PC-9 (cell line): ENCODE results near the gene TRIO. TPM values are rescaled to one million over a fixed set of nuclear protein-coding genes. Genes with fewer than 3 reads are reported as not detected.

ENCODE experiments used
- BruUV-seq: library from RNA; stranded (reverse); fragments of 400-500 nt; replicated peaks from 2 replicates; lab custom pipeline; 2021; lab: Mats Ljungman, UMichigan
- CTCF ChIA-PET: fragments of 300-600 bp; sonication (Branson Sonifier 250); formaldehyde crosslinking; loops from one replicate; lab custom pipeline; 2022; ENCODE audit warnings: antibody characterized with exemption; lab: Charles Lee
- POLR2A ChIA-PET: fragments of 300-600 bp; sonication (Branson Sonifier 250); formaldehyde crosslinking; loops from one replicate; lab custom pipeline; 2022; ENCODE audit warnings: antibody characterized with exemption; ENCODE audit not compliant: unreplicated experiment; lab: Charles Lee
- DNase-seq, 2 experiments: peaks; one replicate each; pipeline versions ENCODE4 v3.0.0 to v3.0.0-alpha.2; 2015 to 2022; ENCODE audit warnings: mixed read lengths in 1 of 2
- H2AFZ ChIP-seq: fragments of 200-600 bp; sonication (generic); 2 replicates; pipeline ENCODE4 v1.8.1; 2017; ENCODE audit warnings: antibody characterized with exemption
- H3F3A ChIP-seq: fragments of 200-600 bp; sonication (generic); 2 replicates; pipeline ENCODE4 v1.8.1; 2017; ENCODE audit warnings: antibody characterized with exemption, mild to moderate bottlenecking, low read depth; ENCODE audit not compliant: insufficient read depth
- H3K27ac ChIP-seq: fragments of 200-600 bp; sonication (generic); 2 replicates; pipeline ENCODE4 v1.6.1; 2016; ENCODE audit warnings: mixed run types
- H3K27me3 ChIP-seq: fragments of 200-600 bp; sonication (generic); 2 replicates; pipeline ENCODE4 v1.6.1; 2016; ENCODE audit warnings: low read depth, mixed run types; ENCODE audit not compliant: insufficient read depth
- H3K36me3 ChIP-seq: fragments of 200-600 bp; sonication (generic); 2 replicates; pipeline ENCODE4 v1.6.1; 2016; ENCODE audit warnings: low read depth, mixed run types
- H3K4me1 ChIP-seq: fragments of 200-600 bp; sonication (generic); replicated peaks from 2 replicates; pipeline ENCODE4 v1.6.1; 2016; ENCODE audit warnings: mixed run types; ENCODE audit not compliant: insufficient read depth
- H3K4me2 ChIP-seq: fragments of 200-600 bp; sonication (generic); 2 replicates; pipeline ENCODE4 v1.6.1; 2017; ENCODE audit warnings: mixed run types
- H3K4me3 ChIP-seq: fragments of 200-600 bp; sonication (generic); 2 replicates; pipeline ENCODE4 v1.6.1; 2016; ENCODE audit warnings: mixed run types
- H3K79me2 ChIP-seq: fragments of 200-600 bp; sonication (generic); 2 replicates; pipeline ENCODE4 v1.6.1; 2017; ENCODE audit warnings: low read depth, mixed run types
- H3K9me2 ChIP-seq: fragments of 200-600 bp; sonication (generic); 2 replicates; pipeline ENCODE4 v1.8.1; 2017; ENCODE audit warnings: mild to moderate bottlenecking; ENCODE audit not compliant: insufficient read depth
- H3K9me3 ChIP-seq: fragments of 200-600 bp; sonication (generic); 2 replicates; pipeline ENCODE4 v1.8.1; 2016; ENCODE audit warnings: low read depth; ENCODE audit not compliant: insufficient read depth
- H4K20me1 ChIP-seq: fragments of 200-600 bp; sonication (generic); 2 replicates; pipeline ENCODE4 v1.8.1; 2017; ENCODE audit not compliant: insufficient read depth
- CTCF ChIP-seq: fragments of 200-600 bp; sonication (generic); conservative IDR thresholded peaks from 2 replicates; pipeline ENCODE4 v1.6.1; 2017; ENCODE audit warnings: mixed run types, antibody characterized with exemption, mild to moderate bottlenecking, moderate library complexity
- EZH2 ChIP-seq: fragments of 200-600 bp; sonication (generic); IDR thresholded peaks from 2 replicates; pipeline ENCODE4 v1.8.0; 2017; ENCODE audit warnings: antibody characterized with exemption, low read depth
- intact Hi-C: fragments of 100-400 bp; cut with micrococcal nuclease; formaldehyde crosslinking; loops from one replicate; pipeline ENCODE4 v1.10.0; 2022; ENCODE audit not compliant: unreplicated experiment
- total RNA-seq: library from RNA; stranded (reverse); gene quantifications from 2 replicates; pipeline ENCODE4 v1.2.3, GENCODE V29; 2021

TRIO gene
- total RNA-seq, 1 experiment from 2014 or later = 596 TPM

GRCh38 chr5:14512574-14512973 lies 369.4 kb downstream of the TRIO start:
- no peak for DNase-seq
- BruUV-seq = no TSS peak
- TF ChIP-seq EZH2 (no peak), CTCF (no peak)
- H3K27me3 ChIP-seq = no peaks in the 10 kb centered on the region
- ChIA-PET POLR2A (no interaction called here), CTCF (no interaction called here)
- H3K9me2 ChIP-seq = no peaks in the 10 kb centered on the region
- no peak overlapping the region for H3K4me3 ChIP-seq
- H3K4me2 ChIP-seq = no peak overlapping the region
- no peak overlapping the region for H3K27ac ChIP-seq
- H4K20me1 ChIP-seq = 0 out of 2 replicates have a peak, but pooled peaks cover 3% of the 10 kb centered on the region
- H3K4me1 ChIP-seq = no peaks in the 10 kb centered on the region
- H3F3A ChIP-seq = 0 out of 2 replicates have a peak, but pooled peaks cover 4% of the 10 kb centered on the region
- no peaks in the 10 kb centered on the region for H3K79me2 ChIP-seq
- H2AFZ ChIP-seq = no peak overlapping the region
- intact Hi-C loops = no loop called here
- peaks cover 5% of the 10 kb centered on the region; the same call in 1 of the 2 replicates for H3K9me3 ChIP-seq
- H3K36me3 ChIP-seq = no peaks in the 10 kb centered on the region

- POLR2A ChIA-PET = no interaction called here
- CTCF ChIA-PET = no interaction called here
- H3K79me2 ChIP-seq = no peaks in the 10 kb centered on the region
- TF ChIP-seq CTCF = no peak
- TF ChIP-seq EZH2 = no peak
- 0 out of 2 replicates have a peak, but pooled peaks cover 4% of the 10 kb centered on the region for H3F3A ChIP-seq
- intact Hi-C loops = no loop called here
- H3K36me3 ChIP-seq = no peaks in the 10 kb centered on the region
- no peaks in the 10 kb centered on the region for H3K4me1 ChIP-seq
- H2AFZ ChIP-seq = no peak overlapping the region
- no peaks in the 10 kb centered on the region for H3K9me2 ChIP-seq
- H3K9me3 ChIP-seq = peaks cover 5% of the 10 kb centered on the region; the same call in 1 of the 2 replicates
- no peaks in the 10 kb centered on the region for H3K27me3 ChIP-seq
- H3K4me2 ChIP-seq = no peak overlapping the region
- H4K20me1 ChIP-seq = 0 out of 2 replicates have a peak, but pooled peaks cover 2% of the 10 kb centered on the region
- BruUV-seq = no TSS peak
- DNase-seq = no peak
- H3K4me3 ChIP-seq = no peak overlapping the region
- no peak overlapping the region for H3K27ac ChIP-seq
Measured at GRCh38 chr5:14513266-14513665, 370.1 kb downstream of the TRIO start.

- Histone ChIP-seq H2AFZ (no peak overlapping the region), H3K4me2 (no peak overlapping the region), H3K27ac (no peak overlapping the region), H3K4me3 (no peak overlapping the region), H3K9me3 (peaks cover 5% of the 10 kb centered on the region; the same call in 1 of the 2 replicates), H3K27me3 (no peaks in the 10 kb centered on the region), H3K79me2 (no peaks in the 10 kb centered on the region), H3K36me3 (no peaks in the 10 kb centered on the region), H3K9me2 (no peaks in the 10 kb centered on the region), H3K4me1 (no peaks in the 10 kb centered on the region), H4K20me1 (no peaks in the 10 kb centered on the region), H3F3A (no peaks in the 10 kb centered on the region)
- intact Hi-C loops = no loop called here
- no peak for DNase-seq
- no TSS peak for BruUV-seq
- CTCF ChIA-PET = no interaction called here
- TF ChIP-seq CTCF (no peak), EZH2 (no peak)
- POLR2A ChIA-PET = no interaction called here
Measured at GRCh38 chr5:14516901-14517300, 373.8 kb downstream of the TRIO start.
